Dedifferentiated amniotic fluid mesenchymal stem cell (primary cell): ENCODE data around the gene BORCS8.
"Not testable (repeated sequence)": the region's sequence is repeated elsewhere in the genome, so short reads cannot be mapped to it uniquely, and the experiment has no call there.

Source experiments
- DNase-seq: peaks from one replicate; pipeline ENCODE4 v3.0.0-alpha.2; 2016; ENCODE audit errors: extremely low spot score

The BORCS8 gene

DNA sequence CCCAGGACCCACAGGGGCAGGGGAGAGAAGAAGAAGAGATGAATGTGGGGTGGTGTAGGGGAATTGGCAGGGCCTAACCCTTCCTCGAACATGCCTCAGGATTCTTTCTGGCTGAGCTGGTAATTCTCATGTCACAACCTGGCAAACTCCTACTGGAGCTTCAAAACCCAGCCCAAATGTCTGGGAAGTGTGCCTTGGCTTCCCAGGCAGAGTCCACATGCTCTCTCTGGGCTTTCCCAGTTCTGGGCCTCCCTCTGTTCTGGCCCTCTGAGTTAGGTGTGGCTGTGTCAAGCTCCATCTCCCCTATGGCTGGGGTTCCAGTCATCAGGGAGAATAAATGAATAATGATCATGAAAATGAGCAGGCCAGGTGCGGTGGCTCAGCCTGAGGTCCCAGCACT lies 42.5 kb downstream of the BORCS8 start:
- DNase-seq = no peak

DNA sequence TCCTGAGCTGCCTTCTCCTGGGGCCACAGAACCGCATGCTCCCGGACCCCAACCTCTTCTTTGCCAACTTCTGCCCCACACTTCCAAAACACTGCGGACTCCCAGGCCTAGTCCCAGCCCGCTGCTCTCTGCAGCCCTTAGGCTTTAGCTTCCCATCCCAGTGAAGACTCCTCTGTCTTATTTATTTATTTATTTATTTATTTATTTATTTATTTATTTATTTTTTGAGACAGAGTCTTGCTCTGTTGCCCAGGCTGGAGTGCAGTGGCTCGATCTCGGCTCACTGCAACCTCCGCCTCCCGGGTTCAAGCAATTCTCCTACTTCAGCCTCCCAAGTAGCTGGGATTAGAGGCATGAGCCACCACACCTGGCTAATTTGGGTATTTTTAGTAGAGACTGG lies 43.4 kb downstream of the BORCS8 start:
- not testable (repeated sequence) for DNase-seq

DNA sequence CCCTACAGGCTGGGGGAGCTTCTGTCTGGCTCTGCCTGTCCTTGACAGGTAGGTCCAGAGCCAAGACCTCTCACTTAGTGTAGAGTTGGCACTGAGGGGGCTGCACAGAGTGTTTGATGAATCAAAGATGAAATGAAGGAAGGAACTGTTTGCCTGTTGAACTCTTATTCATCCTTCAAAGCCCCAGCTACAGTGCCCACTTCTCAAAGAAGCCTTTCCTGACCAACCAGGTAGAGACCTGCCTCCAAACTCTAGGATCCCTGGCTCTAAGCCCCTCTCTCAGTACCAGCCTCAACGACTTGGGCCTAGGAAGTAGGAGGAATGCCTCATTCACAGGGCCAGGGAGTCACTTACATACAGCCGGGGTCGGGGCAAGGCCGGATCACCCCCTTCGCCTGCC lies 44.6 kb downstream of the BORCS8 start:
- DNase-seq = no peak

DNA sequence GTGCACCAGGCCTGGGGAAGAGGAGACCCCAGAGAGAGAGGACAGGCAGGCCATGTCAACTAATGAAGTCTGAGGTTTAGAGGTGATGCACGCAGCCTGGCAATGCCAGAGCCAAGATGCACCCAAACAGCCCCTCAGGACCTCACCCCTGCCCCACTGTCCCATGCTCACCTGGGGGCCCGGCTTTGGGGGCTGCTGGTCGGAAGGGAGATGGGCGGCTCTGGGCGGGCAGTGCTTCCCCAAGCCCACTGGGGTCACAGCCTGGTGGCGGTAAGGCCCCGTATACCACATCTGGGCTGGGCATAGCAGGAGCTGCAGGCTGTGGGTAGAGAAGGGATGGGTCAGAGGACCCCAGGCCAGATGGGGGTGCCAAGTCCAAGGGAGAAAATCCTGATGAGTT lies 45.1 kb downstream of the BORCS8 start:
- no peak for DNase-seq

DNA sequence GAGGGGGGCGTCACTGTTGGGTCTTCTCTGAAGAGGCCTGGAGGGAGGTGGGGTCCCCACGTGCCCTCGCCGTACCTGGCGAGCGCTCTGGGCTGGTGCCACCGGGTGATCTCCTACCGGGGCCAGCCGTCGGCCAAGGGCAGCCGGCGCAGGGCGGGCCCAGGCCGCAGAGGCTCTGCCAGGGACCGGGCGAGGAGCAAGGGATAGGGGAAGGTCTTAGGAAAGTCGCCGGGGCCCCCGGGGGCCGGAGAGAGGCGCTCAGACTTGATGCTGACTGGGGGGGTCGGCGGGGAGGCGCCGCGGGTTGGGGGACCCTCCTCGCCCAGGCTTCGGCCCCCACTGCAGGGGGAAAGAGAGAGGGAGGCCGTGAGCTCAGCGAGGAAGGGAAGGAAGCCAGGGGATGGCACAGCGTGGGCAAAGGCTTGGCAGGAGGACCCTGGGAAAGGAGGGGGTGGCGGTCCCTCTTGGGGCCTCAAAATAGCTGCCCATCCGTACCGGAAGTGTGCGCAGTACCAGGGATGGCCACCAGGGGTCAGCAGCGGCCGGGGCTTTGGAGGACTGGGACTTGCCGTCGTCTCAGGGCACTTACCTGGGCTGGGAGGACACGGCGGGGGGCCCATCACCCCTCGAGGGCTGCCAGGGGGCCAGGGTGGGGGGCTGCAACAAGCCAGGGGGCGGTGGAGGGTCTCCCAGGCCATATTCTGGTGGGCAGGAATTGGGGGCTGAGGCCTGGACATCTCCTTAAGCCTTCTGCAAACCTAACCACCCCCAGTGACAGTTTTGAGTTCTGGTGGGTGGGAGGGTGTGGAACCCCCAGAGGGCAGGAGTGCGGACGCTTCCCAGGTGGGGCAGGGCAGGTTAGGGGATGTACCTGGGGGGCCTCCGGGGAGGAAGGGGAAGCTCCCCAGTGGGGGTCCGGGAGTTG lies 46.0 kb downstream of the BORCS8 start:
- DNase-seq = peak; percentile 32

DNA sequence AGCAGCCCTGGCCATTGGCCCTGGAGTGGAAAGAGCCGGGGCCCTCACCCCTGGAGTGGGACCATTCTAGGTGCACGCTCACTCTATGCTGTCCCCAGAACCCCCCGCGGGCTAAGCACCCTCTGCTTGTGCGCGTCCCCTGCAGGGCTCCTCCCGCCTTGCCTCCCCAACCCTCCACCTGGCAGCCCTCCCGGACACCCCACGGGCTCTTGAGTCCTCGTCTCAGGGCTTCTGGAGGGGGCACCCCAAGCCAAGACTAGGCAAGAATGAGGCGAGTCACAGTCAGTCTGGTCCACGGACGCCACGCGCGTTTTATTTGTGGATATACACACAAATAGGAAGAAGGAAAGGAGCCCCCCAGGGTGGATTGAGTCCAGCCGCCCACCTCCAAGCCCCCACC lies 46.7 kb downstream of the BORCS8 start:
- no peak for DNase-seq

DNA sequence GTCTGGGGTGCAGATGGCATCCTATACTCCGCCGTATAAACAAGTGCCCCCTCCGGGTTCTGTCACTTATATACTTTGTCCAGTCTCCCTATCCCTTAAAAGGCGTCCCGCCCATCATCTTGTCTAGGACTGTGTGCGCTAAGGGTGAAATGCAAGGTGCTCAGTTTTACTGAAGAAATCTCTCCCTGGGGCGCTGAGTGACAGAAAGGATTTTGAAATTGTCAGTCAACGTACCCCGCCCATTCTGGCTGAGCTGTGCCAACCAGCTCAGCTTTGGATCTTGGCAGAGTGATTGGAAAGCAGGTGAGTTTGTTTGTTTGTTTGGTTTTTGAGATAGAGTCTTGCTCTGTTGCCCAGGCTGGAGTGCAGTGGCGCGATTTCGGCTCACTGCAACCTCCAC lies 49.6 kb downstream of the BORCS8 start:
- no peak for DNase-seq

DNA sequence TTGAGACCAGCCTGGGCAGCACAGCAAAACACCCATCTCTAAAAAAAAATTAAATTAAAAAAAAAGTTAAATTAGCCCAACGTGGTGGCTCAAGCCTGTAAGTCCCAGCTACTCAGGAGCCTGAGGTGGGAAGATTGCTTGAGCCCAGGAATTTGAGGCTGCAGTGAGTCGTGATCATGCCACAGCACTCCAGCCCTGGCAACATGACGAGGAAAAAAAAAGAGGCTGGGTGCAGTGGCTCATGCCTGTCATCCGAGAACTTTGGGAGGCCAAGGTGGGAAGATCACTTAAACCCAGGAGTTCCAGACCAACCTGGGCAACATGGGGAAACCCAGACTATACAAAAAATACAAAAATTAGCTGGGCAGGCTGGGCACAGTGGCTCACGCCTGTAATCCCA lies 51.5 kb downstream of the BORCS8 start:
- DNase-seq = no peak

DNA sequence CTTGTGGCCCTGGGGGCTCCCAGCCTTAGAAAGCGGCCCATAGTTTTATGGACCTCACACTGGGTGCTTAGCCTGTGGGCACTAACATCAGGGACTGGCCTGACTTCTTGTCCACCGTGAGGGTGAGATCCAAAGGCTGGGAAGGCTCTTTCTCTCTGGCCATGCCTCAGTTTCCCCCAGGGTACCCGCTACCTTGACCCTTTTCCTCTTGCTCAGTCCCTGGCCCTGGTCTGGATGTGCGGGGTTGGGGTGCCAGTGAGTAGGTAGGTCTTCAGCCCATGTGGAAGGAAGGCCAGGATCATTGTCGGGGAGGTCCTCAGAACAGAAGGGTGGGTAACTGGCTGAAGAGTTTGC lies 52.1 kb downstream of the BORCS8 start:
- DNase-seq = no peak

DNA sequence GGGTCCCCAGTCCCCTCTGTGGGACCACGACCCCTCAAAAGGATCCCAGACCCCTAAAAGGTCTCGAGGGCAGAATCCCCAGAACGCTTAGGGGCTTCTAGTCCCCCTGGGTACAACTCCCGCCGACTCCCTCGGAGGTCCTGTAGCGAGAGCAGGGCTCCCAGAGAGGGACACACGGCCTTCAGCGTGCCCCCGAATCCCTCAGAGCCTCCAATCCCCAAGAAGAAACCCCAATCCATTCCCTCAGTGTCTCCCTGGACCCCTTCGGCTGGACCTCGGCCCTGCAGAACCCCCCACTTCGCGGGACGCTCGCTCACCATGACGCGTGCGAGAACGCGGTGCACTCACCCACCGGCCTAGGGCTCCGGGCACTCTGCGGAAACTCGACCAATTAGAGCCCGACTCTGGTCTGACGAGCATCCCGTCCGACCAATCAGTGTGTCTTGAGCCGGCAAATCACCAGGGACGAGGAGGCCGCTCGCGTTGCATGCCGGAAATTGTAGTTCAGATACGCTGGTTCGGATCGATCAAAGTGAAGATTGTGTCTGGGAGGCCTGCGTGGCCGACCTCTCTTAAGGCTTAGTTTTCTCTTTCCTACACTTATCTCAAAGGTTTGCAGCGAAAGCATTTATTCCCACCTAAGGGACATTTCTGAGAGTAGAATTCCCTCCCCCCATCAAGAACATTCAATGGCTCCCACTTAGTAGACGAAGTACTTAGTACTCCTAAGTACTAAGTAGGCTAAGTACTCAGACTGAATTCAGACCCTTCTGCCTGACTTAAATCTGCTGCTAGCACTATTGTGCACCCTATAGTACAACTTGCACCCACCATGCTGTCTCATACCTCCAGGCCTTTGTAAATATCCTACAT lies 53.6 kb downstream of the BORCS8 start, which contains the start of gene TMEM161A:
TMEM161A (minus strand) TSS at position 370 of the 873 bp plus-strand sequence; CDS start at position 320, 50 bp downstream.
- DNase-seq = peak; percentile 99

DNA sequence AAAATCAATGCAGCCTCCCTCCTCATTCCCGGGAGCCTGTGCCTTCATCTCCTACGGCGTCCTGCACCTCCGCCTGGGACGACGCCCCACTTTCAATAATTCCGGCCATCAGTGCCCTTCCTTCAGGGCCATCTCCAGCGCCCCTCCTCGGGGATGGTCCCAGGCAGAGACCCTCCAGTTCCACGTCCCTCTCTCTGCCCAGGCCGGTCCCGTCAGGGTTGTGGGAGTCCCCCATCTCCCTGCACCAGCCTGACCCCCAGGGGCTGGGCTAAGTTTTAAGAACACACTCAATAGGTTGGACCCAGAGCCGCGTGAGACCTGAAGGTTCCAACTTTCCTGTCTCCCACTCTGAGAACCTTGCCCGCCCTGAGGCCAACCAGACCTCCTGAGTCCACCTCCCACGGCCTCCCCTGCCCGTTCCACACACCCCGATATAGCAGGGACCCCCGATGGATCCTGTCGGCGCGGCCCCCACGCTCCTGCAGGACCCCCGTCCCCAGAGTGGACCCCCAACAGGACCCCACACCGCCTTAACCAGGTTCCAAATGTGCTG lies 54.3 kb downstream of the BORCS8 start:
- DNase-seq = no peak

DNA sequence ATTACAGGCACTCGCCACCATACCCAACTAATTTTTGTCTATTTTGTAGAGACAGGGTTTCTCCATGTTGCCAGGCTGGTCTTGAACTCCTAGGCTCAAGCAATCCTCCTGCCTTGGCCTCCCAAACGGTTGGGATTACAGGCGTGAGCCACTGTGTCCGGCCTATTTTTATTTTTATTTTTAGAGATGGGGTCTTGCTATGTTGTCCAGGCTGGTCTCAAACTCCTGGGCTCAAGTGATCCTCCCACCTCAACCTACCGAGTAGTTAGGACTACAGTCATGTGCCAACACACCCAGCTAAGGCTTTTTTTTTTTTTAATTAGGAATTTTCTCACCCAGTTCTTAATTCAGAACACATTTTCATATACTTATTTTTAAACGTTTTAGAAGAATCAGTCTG lies 56.2 kb downstream of the BORCS8 start:
- not testable (repeated sequence) for DNase-seq

DNA sequence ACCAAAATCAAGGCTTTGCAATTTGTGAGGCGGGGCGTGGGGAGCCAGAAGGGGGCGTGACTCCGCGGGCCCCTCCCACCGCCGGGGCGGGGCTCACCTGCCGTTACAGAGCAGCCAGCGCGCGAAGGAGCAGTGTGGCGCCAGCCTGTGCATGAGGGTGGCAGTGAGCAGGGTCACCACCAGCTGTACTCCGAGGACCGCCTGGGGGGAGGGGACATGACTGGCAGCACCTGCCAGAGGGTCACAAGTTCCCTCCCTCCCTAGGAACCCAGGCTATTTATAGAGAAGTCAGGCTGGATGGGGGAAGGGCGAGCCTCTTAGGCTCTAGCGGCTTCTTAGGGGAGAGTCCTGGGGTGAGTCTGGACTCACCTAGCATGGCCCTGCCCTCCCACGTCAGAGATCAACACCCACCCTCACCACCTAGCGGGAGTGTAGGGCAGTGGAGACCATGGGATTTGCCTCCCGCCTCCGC lies 57.2 kb downstream of the BORCS8 start:
- DNase-seq = no peak

DNA sequence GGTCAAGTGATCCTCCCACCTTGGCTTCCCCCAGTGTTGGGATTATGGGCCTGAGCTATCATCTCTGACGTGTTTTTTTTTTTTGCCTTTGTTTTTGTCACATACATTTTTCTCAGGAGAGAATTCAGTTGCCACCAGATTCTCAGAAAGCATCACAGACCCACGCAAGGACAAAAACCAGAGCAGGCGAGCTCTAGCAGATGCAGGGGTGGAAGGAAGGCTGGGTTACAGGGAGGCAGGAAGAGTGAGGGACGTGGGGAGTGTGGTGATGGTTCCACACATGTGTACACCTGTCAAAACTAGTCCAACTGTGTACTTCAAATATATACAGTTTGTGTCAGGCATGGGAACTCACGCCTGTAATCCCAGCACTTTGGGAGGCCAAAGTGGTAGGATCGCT lies 58.0 kb downstream of the BORCS8 start:
- no peak for DNase-seq

DNA sequence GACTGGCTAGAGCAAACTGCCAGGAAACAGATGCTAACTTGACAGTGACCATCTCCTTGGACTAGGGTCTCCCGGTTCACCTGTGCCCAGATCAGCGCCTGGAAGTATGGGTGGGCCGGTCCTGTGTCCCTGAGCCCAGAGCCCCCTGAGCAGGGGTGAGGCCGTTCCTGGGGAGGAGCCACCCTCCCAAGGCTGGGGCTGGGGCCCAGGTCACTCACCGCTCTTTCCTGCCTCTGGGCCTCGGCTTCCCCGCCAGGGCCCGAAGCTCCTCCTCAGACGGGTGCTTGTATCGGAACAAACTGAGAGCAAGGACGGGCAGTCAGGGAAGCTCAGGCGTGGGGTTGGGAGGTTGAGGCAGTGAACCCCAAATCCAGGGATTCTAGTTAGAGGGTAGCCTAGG lies 59.0 kb downstream of the BORCS8 start:
- DNase-seq = no peak

DNA sequence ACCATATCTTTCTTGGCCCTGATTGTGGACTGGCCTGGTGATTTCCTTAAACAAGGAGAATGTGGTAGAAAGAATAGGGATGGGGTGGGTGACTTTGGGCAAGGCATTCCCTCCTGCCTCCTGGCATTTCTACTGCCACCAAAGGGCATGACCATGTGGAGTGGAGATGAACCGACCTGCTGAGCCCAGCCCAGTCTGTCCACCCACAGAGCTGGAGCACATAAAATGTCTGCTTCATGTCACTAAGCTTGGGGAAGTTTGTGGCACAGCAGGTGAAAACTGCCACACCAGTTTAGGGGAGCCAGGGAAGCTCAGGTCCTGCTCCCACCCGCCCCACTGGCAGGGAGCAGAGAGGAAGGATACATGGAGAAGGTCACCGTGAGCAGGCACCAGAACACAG lies 60.0 kb downstream of the BORCS8 start:
- DNase-seq = no peak
